GM23338 (cell line): ENCODE data around the gene ZNF678.

Source experiments
- CREB1 ChIP-seq: fragments of 250-450 bp; sonication (Bioruptor Pico); IDR thresholded peaks from 2 replicates; pipeline ENCODE4 v1.5.0; 2020; ENCODE audit warnings: low read depth, mild to moderate bottlenecking, moderate library complexity
- CTCF ChIP-seq, 2 experiments: fragments of 200-600 bp in 1 of 2; sonication (generic) in 1 of 2; conservative IDR thresholded peaks; 2 replicates each; pipeline versions ENCODE4 v1.5.1 to v1.6.1; 2016 to 2017; ENCODE audit warnings: antibody characterized with exemption in 2 of 2, low read depth in 2 of 2, mild to moderate bottlenecking in 2 of 2, moderate library complexity in 1 of 2
- ETS1 ChIP-seq: IDR thresholded peaks from 2 replicates; pipeline ENCODE4 v1.6.1; 2016; ENCODE audit warnings: antibody characterized with exemption
- EZH2 ChIP-seq: fragments of 200-600 bp; sonication (generic); IDR thresholded peaks from one replicate; pipeline ENCODE4 v1.8.0; 2017; ENCODE audit warnings: antibody characterized with exemption, mild to moderate bottlenecking, low read depth; ENCODE audit not compliant: unreplicated experiment
- EZH2phosphoT487 ChIP-seq: fragments of 200-600 bp; sonication (generic); IDR thresholded peaks from one replicate; pipeline ENCODE4 v1.8.1; 2018; ENCODE audit warnings: antibody characterized with exemption; ENCODE audit not compliant: unreplicated experiment
- JUNB ChIP-seq: IDR thresholded peaks from one replicate; pipeline ENCODE4 v1.6.1; 2016; ENCODE audit warnings: antibody characterized with exemption; ENCODE audit not compliant: unreplicated experiment
- NANOG ChIP-seq: IDR thresholded peaks from 2 replicates; pipeline ENCODE4 v1.6.1; 2016; ENCODE audit warnings: antibody characterized with exemption, borderline replicate concordance
- POLR2AphosphoS5 ChIP-seq: IDR thresholded peaks from 2 replicates; pipeline ENCODE4 v1.6.1; 2016; ENCODE audit warnings: antibody characterized with exemption, low read depth
- REST ChIP-seq: IDR thresholded peaks from one replicate; pipeline ENCODE4 v1.6.1; 2018; ENCODE audit warnings: antibody characterized with exemption; ENCODE audit not compliant: unreplicated experiment
- STAT1 ChIP-seq: IDR thresholded peaks from one replicate; pipeline ENCODE4 v1.6.1; 2016; ENCODE audit warnings: antibody characterized with exemption; ENCODE audit not compliant: unreplicated experiment
- ZNF114 ChIP-seq: fragments of 250-450 bp; sonication (Bioruptor Pico); IDR thresholded peaks from 2 replicates; pipeline ENCODE4 v1.5.0; 2020; ENCODE audit warnings: mild to moderate bottlenecking, moderate library complexity
- ZNF331 ChIP-seq: fragments of 250-450 bp; sonication (Bioruptor Pico); IDR thresholded peaks from 2 replicates; pipeline ENCODE4 v1.5.0; 2020; ENCODE audit warnings: low read depth, mild to moderate bottlenecking, moderate library complexity
- ZNF462 ChIP-seq: fragments of 250-450 bp; sonication (Bioruptor Pico); IDR thresholded peaks from 2 replicates; pipeline ENCODE4 v1.5.0; 2020; ENCODE audit warnings: mild to moderate bottlenecking, moderate library complexity

- no peak for TF ChIP-seq EZH2phosphoT487
- TF ChIP-seq CTCF (conservative IDR thresholded peaks at IDR 0.05; ENCODE audit: low read depth in 2 of 2): no peak
- TF ChIP-seq POLR2AphosphoS5: no peak
- TF ChIP-seq EZH2: no peak
- no peak for TF ChIP-seq JUNB
- no peak for TF ChIP-seq REST
- no peak for TF ChIP-seq CREB1 (CRISPR knock-in tag)
- no peak for TF ChIP-seq ZNF114
- no peak for TF ChIP-seq ETS1
- no peak for TF ChIP-seq NANOG
- no peak for TF ChIP-seq STAT1
- TF ChIP-seq ZNF331 (CRISPR knock-in tag): no peak
- no peak for TF ChIP-seq ZNF462 (CRISPR knock-in tag)
Measured at GRCh38 chr1:227545361-227545760, 18.0 kb upstream of the ZNF678 start.
